Measurements from ENCODE around the gene PPP1R13L.

- TF ChIP-seq, protein P1, sequence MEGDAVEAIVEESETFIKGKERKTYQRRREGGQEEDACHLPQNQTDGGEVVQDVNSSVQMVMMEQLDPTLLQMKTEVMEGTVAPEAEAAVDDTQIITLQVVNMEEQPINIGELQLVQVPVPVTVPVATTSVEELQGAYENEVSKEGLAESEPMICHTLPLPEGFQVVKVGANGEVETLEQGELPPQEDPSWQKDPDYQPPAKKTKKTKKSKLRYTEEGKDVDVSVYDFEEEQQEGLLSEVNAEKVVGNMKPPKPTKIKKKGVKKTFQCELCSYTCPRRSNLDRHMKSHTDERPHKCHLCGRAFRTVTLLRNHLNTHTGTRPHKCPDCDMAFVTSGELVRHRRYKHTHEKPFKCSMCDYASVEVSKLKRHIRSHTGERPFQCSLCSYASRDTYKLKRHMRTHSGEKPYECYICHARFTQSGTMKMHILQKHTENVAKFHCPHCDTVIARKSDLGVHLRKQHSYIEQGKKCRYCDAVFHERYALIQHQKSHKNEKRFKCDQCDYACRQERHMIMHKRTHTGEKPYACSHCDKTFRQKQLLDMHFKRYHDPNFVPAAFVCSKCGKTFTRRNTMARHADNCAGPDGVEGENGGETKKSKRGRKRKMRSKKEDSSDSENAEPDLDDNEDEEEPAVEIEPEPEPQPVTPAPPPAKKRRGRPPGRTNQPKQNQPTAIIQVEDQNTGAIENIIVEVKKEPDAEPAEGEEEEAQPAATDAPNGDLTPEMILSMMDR (IDR thresholded peaks at IDR 0.05), result no peak
- TF ChIP-seq, protein P2, sequence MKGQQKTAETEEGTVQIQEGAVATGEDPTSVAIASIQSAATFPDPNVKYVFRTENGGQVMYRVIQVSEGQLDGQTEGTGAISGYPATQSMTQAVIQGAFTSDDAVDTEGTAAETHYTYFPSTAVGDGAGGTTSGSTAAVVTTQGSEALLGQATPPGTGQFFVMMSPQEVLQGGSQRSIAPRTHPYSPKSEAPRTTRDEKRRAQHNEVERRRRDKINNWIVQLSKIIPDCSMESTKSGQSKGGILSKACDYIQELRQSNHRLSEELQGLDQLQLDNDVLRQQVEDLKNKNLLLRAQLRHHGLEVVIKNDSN (CRISPR knock-in tag; IDR thresholded peaks at IDR 0.05), result no peak
- TF ChIP-seq TCF7 (CRISPR knock-in tag; IDR thresholded peaks at IDR 0.05; ENCODE audit: low read depth), result no peak
- no peak for TF ChIP-seq ZNF416 (CRISPR knock-in tag; IDR thresholded peaks at IDR 0.05)
- TF ChIP-seq NR2C2 (CRISPR knock-in tag; IDR thresholded peaks at IDR 0.05), result no peak
- TF ChIP-seq, protein P3, sequence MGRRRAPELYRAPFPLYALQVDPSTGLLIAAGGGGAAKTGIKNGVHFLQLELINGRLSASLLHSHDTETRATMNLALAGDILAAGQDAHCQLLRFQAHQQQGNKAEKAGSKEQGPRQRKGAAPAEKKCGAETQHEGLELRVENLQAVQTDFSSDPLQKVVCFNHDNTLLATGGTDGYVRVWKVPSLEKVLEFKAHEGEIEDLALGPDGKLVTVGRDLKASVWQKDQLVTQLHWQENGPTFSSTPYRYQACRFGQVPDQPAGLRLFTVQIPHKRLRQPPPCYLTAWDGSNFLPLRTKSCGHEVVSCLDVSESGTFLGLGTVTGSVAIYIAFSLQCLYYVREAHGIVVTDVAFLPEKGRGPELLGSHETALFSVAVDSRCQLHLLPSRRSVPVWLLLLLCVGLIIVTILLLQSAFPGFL (CRISPR knock-in tag; IDR thresholded peaks at IDR 0.05; ENCODE audit: borderline replicate concordance), result no peak
- TF ChIP-seq FOXP1 (CRISPR knock-in tag; IDR thresholded peaks at IDR 0.05; ENCODE audit: borderline replicate concordance), result no peak
- TF ChIP-seq, protein P4, sequence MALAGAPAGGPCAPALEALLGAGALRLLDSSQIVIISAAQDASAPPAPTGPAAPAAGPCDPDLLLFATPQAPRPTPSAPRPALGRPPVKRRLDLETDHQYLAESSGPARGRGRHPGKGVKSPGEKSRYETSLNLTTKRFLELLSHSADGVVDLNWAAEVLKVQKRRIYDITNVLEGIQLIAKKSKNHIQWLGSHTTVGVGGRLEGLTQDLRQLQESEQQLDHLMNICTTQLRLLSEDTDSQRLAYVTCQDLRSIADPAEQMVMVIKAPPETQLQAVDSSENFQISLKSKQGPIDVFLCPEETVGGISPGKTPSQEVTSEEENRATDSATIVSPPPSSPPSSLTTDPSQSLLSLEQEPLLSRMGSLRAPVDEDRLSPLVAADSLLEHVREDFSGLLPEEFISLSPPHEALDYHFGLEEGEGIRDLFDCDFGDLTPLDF (CRISPR knock-in tag; IDR thresholded peaks at IDR 0.05), result no peak
- no peak for TF ChIP-seq GABPB1 (CRISPR knock-in tag; IDR thresholded peaks at IDR 0.05)
- TF ChIP-seq IRF1 (CRISPR knock-in tag; IDR thresholded peaks at IDR 0.05), result no peak
Measured at GRCh38 chr19:45352914-45353796, 51.7 kb downstream of the PPP1R13L start.

Measured in WTC11 (cell line).